A549 (cell line): ENCODE data around the gene KRTDAP.

Experiments used
- CHD4 ChIP-seq: fragments of 200-600 bp; sonication (generic); IDR thresholded peaks from 2 replicates; pipeline ENCODE4 v1.6.1; 2016; ENCODE audit warnings: antibody characterized with exemption, mild to moderate bottlenecking, borderline replicate concordance
- EHMT2 ChIP-seq: fragments of 200-600 bp; sonication (generic); IDR thresholded peaks from 2 replicates; pipeline ENCODE4 v1.6.1; 2016; ENCODE audit warnings: antibody characterized with exemption, low read depth, mild to moderate bottlenecking, moderate library complexity
- FOSL2 ChIP-seq, 2 experiments: fragments of 450-650 bp in 1 of 2; fragments of >200 bp in 1 of 2; sonication (Bioruptor Twin) in 1 of 2; formaldehyde crosslinking; IDR thresholded peaks; 2 replicates each; pipeline versions ENCODE4 v1.5.0 to v1.6.1; 2016 to 2020; ENCODE audit warnings: mild to moderate bottlenecking in 1 of 2, moderate library complexity in 1 of 2
- MAFK ChIP-seq: fragments of 450-650 bp; IDR thresholded peaks from 2 replicates; pipeline ENCODE4 v1.6.1; 2014; ENCODE audit not compliant: partially characterized antibody
- POLR2A ChIP-seq: IDR thresholded peaks from 2 replicates; pipeline ENCODE4 v1.6.1; 2012; ENCODE audit warnings: mild to moderate bottlenecking, low read length
- RFX5 ChIP-seq: fragments of 450-650 bp; IDR thresholded peaks from 2 replicates; pipeline ENCODE4 v1.7.1; 2014; ENCODE audit warnings: antibody characterized with exemption, mild to moderate bottlenecking, moderate library complexity
- RNF2 ChIP-seq: fragments of 200-600 bp; sonication (generic); IDR thresholded peaks from 2 replicates; pipeline ENCODE4 v1.6.1; 2016; ENCODE audit warnings: low read depth, mild to moderate bottlenecking, antibody characterized with exemption, moderate library complexity, borderline replicate concordance
- TF ChIP-seq, protein P1 (sequence below): fragments of >200 bp; sonication (Bioruptor Twin); formaldehyde crosslinking; IDR thresholded peaks from 3 replicates; pipeline ENCODE4 v1.5.1; 2016
- TF ChIP-seq, protein P2 (sequence below): IDR thresholded peaks from 2 replicates; pipeline ENCODE4 v1.6.1; 2012

DNA sequence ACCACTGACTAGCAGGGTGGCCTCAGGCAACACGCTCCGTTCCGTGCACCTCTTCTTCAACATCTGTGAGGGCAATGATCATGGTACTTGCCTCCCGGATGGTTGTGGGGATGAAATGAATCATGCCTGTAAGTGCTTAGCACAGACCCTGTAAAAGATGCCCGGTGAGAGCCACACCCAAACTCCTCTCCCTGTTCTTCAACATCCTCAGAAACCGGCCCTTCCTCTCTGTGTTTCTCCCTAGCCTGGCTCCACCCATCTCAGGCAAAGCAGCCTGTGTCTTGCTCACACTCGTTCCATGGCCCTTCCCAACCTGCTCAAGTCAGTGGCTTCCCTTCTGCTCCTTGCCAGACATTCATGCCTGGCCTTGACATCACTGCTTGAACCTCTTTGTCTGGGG, 29.0 kb upstream of the KRTDAP start:
- TF ChIP-seq EHMT2 (no peak), FOSL2 (IDR thresholded peaks at IDR 0.05) (no peak), FOSL2 (CRISPR knock-in tag; IDR thresholded peaks at IDR 0.05) (no peak), POLR2A (no peak), RNF2 (no peak), CHD4 (no peak), MAFK (no peak), RFX5 (no peak)
- TF ChIP-seq, protein P1, sequence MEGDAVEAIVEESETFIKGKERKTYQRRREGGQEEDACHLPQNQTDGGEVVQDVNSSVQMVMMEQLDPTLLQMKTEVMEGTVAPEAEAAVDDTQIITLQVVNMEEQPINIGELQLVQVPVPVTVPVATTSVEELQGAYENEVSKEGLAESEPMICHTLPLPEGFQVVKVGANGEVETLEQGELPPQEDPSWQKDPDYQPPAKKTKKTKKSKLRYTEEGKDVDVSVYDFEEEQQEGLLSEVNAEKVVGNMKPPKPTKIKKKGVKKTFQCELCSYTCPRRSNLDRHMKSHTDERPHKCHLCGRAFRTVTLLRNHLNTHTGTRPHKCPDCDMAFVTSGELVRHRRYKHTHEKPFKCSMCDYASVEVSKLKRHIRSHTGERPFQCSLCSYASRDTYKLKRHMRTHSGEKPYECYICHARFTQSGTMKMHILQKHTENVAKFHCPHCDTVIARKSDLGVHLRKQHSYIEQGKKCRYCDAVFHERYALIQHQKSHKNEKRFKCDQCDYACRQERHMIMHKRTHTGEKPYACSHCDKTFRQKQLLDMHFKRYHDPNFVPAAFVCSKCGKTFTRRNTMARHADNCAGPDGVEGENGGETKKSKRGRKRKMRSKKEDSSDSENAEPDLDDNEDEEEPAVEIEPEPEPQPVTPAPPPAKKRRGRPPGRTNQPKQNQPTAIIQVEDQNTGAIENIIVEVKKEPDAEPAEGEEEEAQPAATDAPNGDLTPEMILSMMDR, result no peak
- TF ChIP-seq, protein P2, sequence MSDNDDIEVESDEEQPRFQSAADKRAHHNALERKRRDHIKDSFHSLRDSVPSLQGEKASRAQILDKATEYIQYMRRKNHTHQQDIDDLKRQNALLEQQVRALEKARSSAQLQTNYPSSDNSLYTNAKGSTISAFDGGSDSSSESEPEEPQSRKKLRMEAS, result no peak
